Nephron (organoid): Measurements from ENCODE around the gene VOPP1.

Source experiments
- H3K27ac Mint-ChIP-seq, 3 experiments: 2 replicates each; pipeline ENCODE4 v1.8.0; 2020; ENCODE audit warnings: mixed read lengths in 3 of 3, mild to moderate bottlenecking in 2 of 3, moderate library complexity in 1 of 3
- H3K27me3 Mint-ChIP-seq: 2 replicates; pipeline ENCODE4 v1.8.0; 2021; ENCODE audit warnings: low read depth, mild to moderate bottlenecking, moderate library complexity, mixed read lengths
- H3K36me3 Mint-ChIP-seq: 2 replicates; pipeline ENCODE4 v1.8.0; 2020; ENCODE audit warnings: low read depth, mixed read lengths
- H3K4me1 Mint-ChIP-seq: 2 replicates; pipeline ENCODE4 v1.8.0; 2020; ENCODE audit warnings: mixed read lengths
- H3K4me3 Mint-ChIP-seq, 3 experiments: 2 replicates each; pipeline ENCODE4 v1.8.0; 2020; ENCODE audit warnings: mild to moderate bottlenecking in 3 of 3, mixed read lengths in 3 of 3, moderate library complexity in 2 of 3
- H3K9me3 Mint-ChIP-seq: 2 replicates; pipeline ENCODE4 v1.8.0; 2020; ENCODE audit warnings: mixed read lengths
- TF ChIP-seq, protein P1 (sequence below), 3 experiments: fragments of 200-600 bp; sonication (generic); IDR thresholded peaks; one replicate each; pipeline ENCODE4 v1.5.0; 2021; ENCODE audit warnings: antibody characterized with exemption in 3 of 3; ENCODE audit not compliant: unreplicated experiment in 3 of 3

Gene VOPP1

DNA sequence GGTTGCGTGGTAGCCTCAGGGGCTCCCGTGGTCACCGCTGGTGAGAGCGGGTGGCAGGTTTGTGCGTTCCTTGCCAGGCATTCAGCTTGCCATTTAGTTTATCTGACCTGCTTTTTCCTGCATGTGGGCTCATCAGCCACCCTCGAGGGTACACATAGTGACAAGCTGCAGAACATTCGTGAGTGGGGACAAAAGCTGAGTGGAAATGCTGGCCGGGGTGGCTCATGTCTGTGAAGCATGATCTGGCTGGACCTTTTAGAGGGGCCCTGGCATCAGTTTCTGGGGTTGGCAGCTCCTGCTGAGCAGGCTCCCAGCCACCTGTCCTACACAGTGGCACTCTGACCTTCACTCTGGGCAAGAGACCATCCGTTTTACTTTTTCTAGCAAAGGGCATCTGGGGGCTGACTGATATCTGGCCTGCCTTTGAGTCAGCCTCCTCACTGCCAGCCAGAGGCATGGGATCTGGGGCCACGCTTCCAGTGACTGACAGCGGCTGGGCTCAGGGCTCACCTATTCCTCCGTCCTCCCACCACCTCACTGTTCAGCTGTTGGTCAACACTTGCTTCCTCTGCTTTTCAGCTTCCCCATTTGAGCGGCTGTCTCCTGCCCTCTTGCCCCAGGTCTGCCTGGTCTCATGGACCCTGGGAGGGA, 132.1 kb downstream of the VOPP1 start:
- Mint-ChIP-seq H3K4me3 (no peak overlapping the region), H3K27ac (no peak overlapping the region), H3K36me3 (no peaks in the 10 kb centered on the region), H3K9me3 (no peaks in the 10 kb centered on the region), H3K27me3 (peaks cover 3% of the 10 kb centered on the region), H3K4me1 (no peaks in the 10 kb centered on the region)
- TF ChIP-seq, protein P1, sequence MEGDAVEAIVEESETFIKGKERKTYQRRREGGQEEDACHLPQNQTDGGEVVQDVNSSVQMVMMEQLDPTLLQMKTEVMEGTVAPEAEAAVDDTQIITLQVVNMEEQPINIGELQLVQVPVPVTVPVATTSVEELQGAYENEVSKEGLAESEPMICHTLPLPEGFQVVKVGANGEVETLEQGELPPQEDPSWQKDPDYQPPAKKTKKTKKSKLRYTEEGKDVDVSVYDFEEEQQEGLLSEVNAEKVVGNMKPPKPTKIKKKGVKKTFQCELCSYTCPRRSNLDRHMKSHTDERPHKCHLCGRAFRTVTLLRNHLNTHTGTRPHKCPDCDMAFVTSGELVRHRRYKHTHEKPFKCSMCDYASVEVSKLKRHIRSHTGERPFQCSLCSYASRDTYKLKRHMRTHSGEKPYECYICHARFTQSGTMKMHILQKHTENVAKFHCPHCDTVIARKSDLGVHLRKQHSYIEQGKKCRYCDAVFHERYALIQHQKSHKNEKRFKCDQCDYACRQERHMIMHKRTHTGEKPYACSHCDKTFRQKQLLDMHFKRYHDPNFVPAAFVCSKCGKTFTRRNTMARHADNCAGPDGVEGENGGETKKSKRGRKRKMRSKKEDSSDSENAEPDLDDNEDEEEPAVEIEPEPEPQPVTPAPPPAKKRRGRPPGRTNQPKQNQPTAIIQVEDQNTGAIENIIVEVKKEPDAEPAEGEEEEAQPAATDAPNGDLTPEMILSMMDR (IDR thresholded peaks at IDR 0.05; ENCODE audit: unreplicated experiment in 3 of 3), result no peak

DNA sequence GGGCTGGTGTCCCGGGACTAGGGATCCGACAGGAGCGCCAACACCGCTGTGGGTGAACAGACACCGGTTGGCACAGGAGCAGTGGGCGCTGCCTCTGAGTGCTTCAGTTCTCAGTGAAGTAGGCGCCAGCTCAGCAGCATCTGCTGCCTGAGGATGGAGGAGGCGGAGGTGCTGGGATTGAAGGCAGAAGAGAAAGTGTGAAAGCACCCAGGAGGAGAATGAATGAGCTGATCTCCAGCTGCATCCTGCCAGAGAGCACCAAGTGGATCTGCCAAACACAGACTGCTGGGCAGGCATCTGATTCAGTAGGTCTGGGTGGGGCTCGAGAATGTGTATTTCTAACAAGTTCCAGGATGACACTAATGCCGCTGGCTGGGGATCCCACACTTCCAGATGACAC, 132.7 kb downstream of the VOPP1 start:
- TF ChIP-seq, protein P1 (IDR thresholded peaks at IDR 0.05; ENCODE audit: unreplicated experiment in 3 of 3), result no peak
- Mint-ChIP-seq H3K4me3 (no peak overlapping the region), H3K27me3 (peaks cover 3% of the 10 kb centered on the region)

DNA sequence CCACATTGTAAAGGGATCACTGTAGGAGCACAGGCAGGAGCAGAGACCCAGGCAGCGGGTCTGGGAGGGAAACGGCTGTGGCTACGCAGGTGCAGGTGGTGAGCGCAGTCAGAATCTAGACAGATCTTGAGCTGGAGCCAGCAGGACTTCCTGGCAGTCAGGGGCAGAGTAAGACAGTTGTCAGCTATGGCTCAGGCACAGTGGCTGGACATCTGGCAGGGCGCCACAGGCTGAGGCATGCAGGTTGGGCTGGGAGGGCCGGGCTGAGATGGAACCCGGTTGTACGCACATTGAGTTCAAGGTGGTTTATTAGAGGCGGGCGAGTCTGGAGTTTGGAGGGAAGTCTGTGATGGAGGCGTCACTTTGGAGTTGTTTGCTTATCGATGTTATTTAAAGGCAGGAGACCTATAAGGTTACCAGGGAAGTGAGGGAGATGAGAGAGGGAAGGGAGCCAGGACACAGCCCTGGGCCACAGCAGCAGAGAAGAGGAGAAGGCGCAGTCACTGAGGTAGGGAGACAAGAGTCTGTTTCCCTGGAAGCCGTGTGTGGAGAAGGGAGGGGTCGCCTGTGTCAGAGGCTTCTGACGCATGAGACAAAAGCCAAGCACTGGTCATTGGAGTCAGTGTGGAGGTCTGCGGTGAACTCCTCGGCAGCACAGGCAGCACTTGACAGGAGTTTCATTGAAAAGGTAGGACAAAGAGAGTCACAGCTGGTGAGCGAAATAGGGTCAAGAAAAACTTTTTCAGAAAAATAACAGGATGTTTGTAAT, 133.4 kb downstream of the VOPP1 start:
- no peak overlapping the region for H3K4me3 Mint-ChIP-seq
- no peaks in the 10 kb centered on the region for H3K36me3 Mint-ChIP-seq
- H3K27me3 Mint-ChIP-seq, result peaks cover 3% of the 10 kb centered on the region
- H3K9me3 Mint-ChIP-seq, result no peaks in the 10 kb centered on the region
- no peak overlapping the region for H3K27ac Mint-ChIP-seq
- no peaks in the 10 kb centered on the region for H3K4me1 Mint-ChIP-seq
- TF ChIP-seq, protein P1 (IDR thresholded peaks at IDR 0.05; ENCODE audit: unreplicated experiment in 3 of 3), result no peak

More for the DNA sequence above, 132.7 kb downstream of the VOPP1 start:
- Mint-ChIP-seq H3K9me3 (no peaks in the 10 kb centered on the region), H3K27ac (no peak overlapping the region), H3K4me1 (no peaks in the 10 kb centered on the region), H3K36me3 (no peaks in the 10 kb centered on the region)

DNA sequence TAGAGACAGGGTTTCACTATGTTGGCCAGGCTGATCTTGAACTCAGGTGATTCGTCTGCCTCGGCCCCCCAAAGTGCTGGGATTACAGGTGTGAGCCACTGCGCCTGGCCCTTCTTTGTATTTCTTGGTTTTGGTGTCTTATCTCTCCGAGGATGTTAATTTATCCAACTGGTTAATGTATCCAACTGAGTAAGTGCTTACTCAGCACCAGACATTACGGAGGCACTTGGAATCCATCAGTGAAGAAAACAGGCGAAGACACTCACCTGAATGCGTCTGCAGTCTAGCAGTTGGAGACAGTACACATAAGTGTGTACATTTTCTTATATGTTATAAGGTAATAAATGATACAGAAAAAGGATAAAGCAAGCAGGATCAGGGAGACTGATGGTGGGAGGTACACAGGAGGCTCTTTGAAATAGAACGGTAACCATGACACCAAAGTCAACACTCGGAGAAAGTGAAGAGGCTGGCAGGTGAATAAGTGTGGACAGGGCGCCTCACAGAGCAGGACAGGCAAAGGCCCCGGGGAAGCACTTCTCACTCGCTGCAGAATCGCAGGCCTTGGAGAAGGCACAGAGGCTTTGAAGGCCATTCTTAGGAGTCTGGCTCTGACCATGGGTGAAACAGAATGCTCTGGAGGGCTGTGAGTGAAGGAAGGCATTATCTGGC, 134.1 kb downstream of the VOPP1 start:
- H3K36me3 Mint-ChIP-seq, result no peaks in the 10 kb centered on the region
- TF ChIP-seq, protein P1 (IDR thresholded peaks at IDR 0.05; ENCODE audit: unreplicated experiment in 3 of 3), result no peak
- H3K27me3 Mint-ChIP-seq, result peaks cover 3% of the 10 kb centered on the region
- no peak overlapping the region for H3K4me3 Mint-ChIP-seq
- H3K4me1 Mint-ChIP-seq, result no peaks in the 10 kb centered on the region
- H3K9me3 Mint-ChIP-seq, result no peaks in the 10 kb centered on the region
- no peak overlapping the region for H3K27ac Mint-ChIP-seq

DNA sequence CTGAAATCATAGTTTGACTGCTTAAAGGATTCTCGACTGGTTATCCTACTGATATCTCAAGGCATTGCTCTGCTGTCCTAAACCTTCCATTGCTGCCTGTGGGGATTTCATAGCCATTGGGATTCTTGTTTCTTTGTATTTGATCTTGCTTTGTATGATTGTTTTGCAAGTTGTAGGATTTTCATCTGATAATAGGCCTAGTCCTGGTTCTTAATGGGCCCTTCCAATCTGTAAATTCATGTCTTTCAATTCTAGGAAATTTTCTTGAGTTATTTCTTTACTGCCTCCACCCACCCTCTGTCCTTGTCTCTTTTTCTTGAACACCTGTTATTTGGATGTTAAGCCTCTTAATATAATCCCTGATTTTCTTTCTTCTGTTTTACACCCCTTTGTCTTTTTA, 134.9 kb downstream of the VOPP1 start:
- TF ChIP-seq, protein P1 (IDR thresholded peaks at IDR 0.05; ENCODE audit: unreplicated experiment in 3 of 3), result no peak
- Mint-ChIP-seq H3K27me3 (peaks cover 3% of the 10 kb centered on the region), H3K9me3 (no peaks in the 10 kb centered on the region), H3K4me1 (no peaks in the 10 kb centered on the region), H3K36me3 (no peaks in the 10 kb centered on the region), H3K27ac (no peak overlapping the region), H3K4me3 (no peak overlapping the region)
